Right lobe of liver (tissue), 4 donors: ENCODE measurements around the gene LELP1.
"Not testable (repeated sequence)": the region's sequence is repeated elsewhere in the genome, so short reads cannot be mapped to it uniquely, and the experiment has no call there.

Experiments used
- CTCF ChIP-seq, 4 donors: fragments of 200-600 bp in 3 of 4; fragments of 450-650 bp in 1 of 4; IDR thresholded peaks; one replicate each; pipeline versions ENCODE4 v1.5.1 to v1.8.0; 2016 to 2022; ENCODE audit warnings: antibody characterized with exemption in 4 of 4, mild to moderate bottlenecking in 2 of 4
- POLR2A ChIP-seq: fragments of 450-650 bp; IDR thresholded peaks from one replicate; pipeline ENCODE4 v1.6.1; 2017; ENCODE audit warnings: antibody characterized with exemption, mild to moderate bottlenecking
- donor health status: DM: no; HTN: no; CAD: no.
- donor health status: DM: no; HTN: no; CAD: no.
- donor health status: DM: no; HTN: yes; CAD: no.

GRCh38 chr1:153229076-153229829, 26.0 kb downstream of the LELP1 start:
- not testable (repeated sequence) for TF ChIP-seq POLR2A
- TF ChIP-seq CTCF (IDR thresholded peaks at IDR 0.05): peak in 3 of 4 donors; percentile 33 to 47 (median 38)
